Mesothelial cell of epicardium (in vitro differentiated cells): ENCODE data around the gene SBDS. TPM values are rescaled to one million over a fixed set of nuclear protein-coding genes. Genes with fewer than 3 reads are reported as not detected.
"Not testable (repeated sequence)": the region's sequence is repeated elsewhere in the genome, so short reads cannot be mapped to it uniquely, and the experiment has no call there.

ENCODE experiments used
- DNase-seq, 2 experiments: peaks; one replicate each; pipeline ENCODE4 v3.0.0; 2021; ENCODE audit warnings: low spot score in 2 of 2; ENCODE audit not compliant: unreplicated experiment in 2 of 2
- H3K27ac Mint-ChIP-seq: 2 replicates; pipeline ENCODE4 v1.8.0; 2021; ENCODE audit warnings: mixed read lengths
- H3K27me3 Mint-ChIP-seq: 2 replicates; pipeline ENCODE4 v1.8.0; 2021; ENCODE audit warnings: low read depth, mixed read lengths
- H3K36me3 Mint-ChIP-seq: 2 replicates; pipeline ENCODE4 v1.8.0; 2021; ENCODE audit warnings: mixed read lengths
- H3K4me1 Mint-ChIP-seq: 2 replicates; pipeline ENCODE4 v1.8.0; 2021; ENCODE audit warnings: mixed read lengths
- H3K4me3 Mint-ChIP-seq: 2 replicates; pipeline ENCODE4 v1.8.0; 2021; ENCODE audit warnings: mild to moderate bottlenecking, moderate library complexity, mixed read lengths
- H3K9me3 Mint-ChIP-seq: 2 replicates; pipeline ENCODE4 v1.8.0; 2021; ENCODE audit warnings: mixed read lengths
- CTCF ChIP-seq: fragments of 200-600 bp; sonication (generic); IDR thresholded peaks from one replicate; pipeline ENCODE4 v1.5.0; 2021; ENCODE audit warnings: antibody characterized with exemption; ENCODE audit not compliant: unreplicated experiment
- total RNA-seq: library from RNA; stranded (reverse); gene quantifications from 3 replicates; pipeline ENCODE4 v1.2.1, GENCODE V29; 2021

SBDS gene
- total RNA-seq: 39.2 to 42.9 TPM (median 40.6 TPM) in 3 replicates

GRCh38 chr7:66995050-66995776 lies at the start of gene SBDS:
Gene SBDS (minus strand): TSS chr7:66995586. CDS start chr7:66995417, 169 bp downstream.
- peak within 1 kb of the TSS; percentile 100 for H3K4me3 Mint-ChIP-seq

GRCh38 chr7:67043559-67043930 lies 48.2 kb upstream of the SBDS start:
- H3K4me1 Mint-ChIP-seq: peaks cover 14% of the 10 kb centered on the region
- H3K27me3 Mint-ChIP-seq, DNase-seq, H3K36me3 Mint-ChIP-seq, H3K4me3 Mint-ChIP-seq, H3K27ac Mint-ChIP-seq, H3K9me3 Mint-ChIP-seq: not testable (repeated sequence)

More at GRCh38 chr7:66995050-66995776, at the start of gene SBDS:
- peaks cover 13% of the 10 kb centered on the region for H3K4me1 Mint-ChIP-seq
- H3K36me3 Mint-ChIP-seq: peaks cover 10% of the 10 kb centered on the region
- peak within 1 kb of the TSS; percentile 100 for H3K27ac Mint-ChIP-seq
- peak; percentile 85 to 90 for DNase-seq
- not testable (repeated sequence) for H3K27me3 Mint-ChIP-seq, H3K9me3 Mint-ChIP-seq

GRCh38 chr7:67042781-67043558 lies 47.6 kb upstream of the SBDS start:
- Mint-ChIP-seq H3K4me1 (peaks cover 14% of the 10 kb centered on the region), H3K27ac (peak overlapping the region; percentile 69)
- not testable (repeated sequence) for H3K9me3 Mint-ChIP-seq, H3K27me3 Mint-ChIP-seq, H3K36me3 Mint-ChIP-seq, DNase-seq, H3K4me3 Mint-ChIP-seq

GRCh38 chr7:67040832-67041231 lies 45.4 kb upstream of the SBDS start:
- H3K9me3 Mint-ChIP-seq, H3K4me3 Mint-ChIP-seq, H3K27ac Mint-ChIP-seq, H3K36me3 Mint-ChIP-seq, DNase-seq, H3K27me3 Mint-ChIP-seq: not testable (repeated sequence)
- TF ChIP-seq CTCF: peak; percentile 42
- H3K4me1 Mint-ChIP-seq: peaks cover 14% of the 10 kb centered on the region

- H3K9me3 Mint-ChIP-seq, H3K4me1 Mint-ChIP-seq, H3K4me3 Mint-ChIP-seq, H3K27me3 Mint-ChIP-seq, H3K27ac Mint-ChIP-seq, DNase-seq: not testable (repeated sequence)
- H3K36me3 Mint-ChIP-seq: peaks cover 19% of the 10 kb centered on the region
Observed at GRCh38 chr7:67036432-67037395, 41.3 kb upstream of the SBDS start.

GRCh38 chr7:67033251-67033650 lies 37.9 kb upstream of the SBDS start:
- Mint-ChIP-seq H3K4me3 (no peak overlapping the region), H3K27ac (no peak overlapping the region), H3K27me3 (no peaks in the 10 kb centered on the region), H3K4me1 (no peaks in the 10 kb centered on the region), H3K9me3 (peaks cover 4% of the 10 kb centered on the region), H3K36me3 (peaks cover 31% of the 10 kb centered on the region)
- no peak for TF ChIP-seq CTCF
- no peak for DNase-seq

GRCh38 chr7:67031685-67032084 lies 36.3 kb upstream of the SBDS start:
- not testable (repeated sequence) for H3K27ac Mint-ChIP-seq, H3K4me3 Mint-ChIP-seq, H3K27me3 Mint-ChIP-seq, H3K4me1 Mint-ChIP-seq, DNase-seq, H3K9me3 Mint-ChIP-seq
- peaks cover 33% of the 10 kb centered on the region for H3K36me3 Mint-ChIP-seq

- Mint-ChIP-seq H3K27ac (peak overlapping the region; percentile 72), H3K36me3 (peaks cover 37% of the 10 kb centered on the region)
- H3K4me3 Mint-ChIP-seq, H3K9me3 Mint-ChIP-seq, H3K4me1 Mint-ChIP-seq, H3K27me3 Mint-ChIP-seq, DNase-seq: not testable (repeated sequence)
Observed at GRCh38 chr7:67025459-67025858, 30.1 kb upstream of the SBDS start.
